Measurements from ENCODE around the gene MRGPRD. TPM values are rescaled to one million over a fixed set of nuclear protein-coding genes. Genes with fewer than 3 reads are reported as not detected.

MRGPRD gene
- total RNA-seq, 1 experiment from 2014 or later, result not detected

GRCh38 chr11:69011624-69012091 lies 30.9 kb upstream of the MRGPRD start (continued):
- TF ChIP-seq, protein P1, sequence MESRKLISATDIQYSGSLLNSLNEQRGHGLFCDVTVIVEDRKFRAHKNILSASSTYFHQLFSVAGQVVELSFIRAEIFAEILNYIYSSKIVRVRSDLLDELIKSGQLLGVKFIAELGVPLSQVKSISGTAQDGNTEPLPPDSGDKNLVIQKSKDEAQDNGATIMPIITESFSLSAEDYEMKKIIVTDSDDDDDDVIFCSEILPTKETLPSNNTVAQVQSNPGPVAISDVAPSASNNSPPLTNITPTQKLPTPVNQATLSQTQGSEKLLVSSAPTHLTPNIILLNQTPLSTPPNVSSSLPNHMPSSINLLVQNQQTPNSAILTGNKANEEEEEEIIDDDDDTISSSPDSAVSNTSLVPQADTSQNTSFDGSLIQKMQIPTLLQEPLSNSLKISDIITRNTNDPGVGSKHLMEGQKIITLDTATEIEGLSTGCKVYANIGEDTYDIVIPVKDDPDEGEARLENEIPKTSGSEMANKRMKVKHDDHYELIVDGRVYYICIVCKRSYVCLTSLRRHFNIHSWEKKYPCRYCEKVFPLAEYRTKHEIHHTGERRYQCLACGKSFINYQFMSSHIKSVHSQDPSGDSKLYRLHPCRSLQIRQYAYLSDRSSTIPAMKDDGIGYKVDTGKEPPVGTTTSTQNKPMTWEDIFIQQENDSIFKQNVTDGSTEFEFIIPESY (IDR thresholded peaks at IDR 0.05; ENCODE audit: extremely low read depth, insufficient replicate concordance, low read length), result no peak
- TF ChIP-seq SP1 (IDR thresholded peaks at IDR 0.05; ENCODE audit: low read depth), result no peak
- TF ChIP-seq, protein P2, sequence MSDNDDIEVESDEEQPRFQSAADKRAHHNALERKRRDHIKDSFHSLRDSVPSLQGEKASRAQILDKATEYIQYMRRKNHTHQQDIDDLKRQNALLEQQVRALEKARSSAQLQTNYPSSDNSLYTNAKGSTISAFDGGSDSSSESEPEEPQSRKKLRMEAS (IDR thresholded peaks at IDR 0.05), result no peak
- TF ChIP-seq YY1 (IDR thresholded peaks at IDR 0.05; ENCODE audit: extremely low read depth, insufficient replicate concordance, low read depth, low read length), result no peak
- TF ChIP-seq POLR2A (IDR thresholded peaks at IDR 0.05; ENCODE audit: borderline replicate concordance, extremely low read depth, insufficient read depth, insufficient read length), result no peak

- no peaks in the 10 kb centered on the region for H4K20me1 ChIP-seq (ENCODE audit: insufficient read depth)
- H3K27ac ChIP-seq (ENCODE audit: low read depth, low read length), result peak overlapping the region; percentile 66
- H3K4me2 ChIP-seq (ENCODE audit: low read length), result peak overlapping the region; percentile 78
- POLR2A ChIA-PET, result interaction anchor here (1.4 to 2.1 kb wide), 2 partner anchors 24 to 33 kb away, joined by 5 to 8 read pairs; no protein-coding TSS in a partner anchor
- no peak overlapping the region for H2AFZ ChIP-seq (ENCODE audit: low read depth, low read length, poor library complexity, severe bottlenecking)
- H3K79me2 ChIP-seq (ENCODE audit: insufficient read depth, low read length), result no peaks in the 10 kb centered on the region
- DNase-seq (ENCODE audit: low read depth, low spot score) (peak; percentile 47), ATAC-seq (peak; percentile 83)
- no TSS peak for BruUV-seq (replicated peaks)
- RAD21 ChIA-PET (ENCODE audit: low non-redundant PET in 1 of 2, low total read pairs in 2 of 2, uncharacterized antibody in 2 of 2, unreplicated experiment in 2 of 2), result no interaction called here
- H3K36me3 ChIP-seq (ENCODE audit: control insufficient read depth in 1 of 2, insufficient read depth in 2 of 2, low read length in 2 of 2), result no peaks in the 10 kb centered on the region
- intact Hi-C loops (cut with micrococcal nuclease), result no loop called here
- no peaks in the 10 kb centered on the region for H3K9me3 ChIP-seq (ENCODE audit: control insufficient read depth in 1 of 2, insufficient read depth in 1 of 2, low read depth in 1 of 2, low read length in 2 of 2)
- H3K4me1 ChIP-seq (ENCODE audit: control insufficient read depth in 1 of 2, insufficient read depth in 2 of 2, low read length in 2 of 2), result peaks cover 38 to 50% of the 10 kb centered on the region in 2 experiments
- H3K4me3 ChIP-seq (replicated peaks in 1 of 2; ENCODE audit: low read depth in 1 of 2, low read length in 2 of 2), result peak overlapping the region; percentile 39 to 54
- no peaks in the 10 kb centered on the region for H3K27me3 ChIP-seq (ENCODE audit: insufficient read depth, low read length)
- H3K9me2 ChIP-seq (ENCODE audit: insufficient read depth), result no peaks in the 10 kb centered on the region
- CTCF ChIA-PET, result interaction anchor here (1.2 to 1.4 kb wide), 3 partner anchors 10 to 55 kb away, joined by 5 to 6 read pairs (median 5); no protein-coding TSS in a partner anchor
- peak overlapping the region; percentile 69 for H3K9ac ChIP-seq (ENCODE audit: low read length)
- TF ChIP-seq EGR1 (IDR thresholded peaks at IDR 0.05; ENCODE audit: low read depth) (no peak), ATF3 (IDR thresholded peaks at IDR 0.05) (no peak), SP1 (IDR thresholded peaks at IDR 0.05; ENCODE audit: low read depth) (peak; percentile 83), EZH2phosphoT487 (IDR thresholded peaks at IDR 0.05; ENCODE audit: borderline replicate concordance) (no peak), JUND (IDR thresholded peaks at IDR 0.05) (no peak), CEBPB (IDR thresholded peaks at IDR 0.05; ENCODE audit: low read depth) (no peak), ZFX (IDR thresholded peaks at IDR 0.05) (0 out of 2 replicates have a peak, but pooled peaks have one; percentile 12), EZH2 (IDR thresholded peaks at IDR 0.05) (no peak), SIN3A (IDR thresholded peaks at IDR 0.05; ENCODE audit: low read depth) (no peak), TCF7L2 (IDR thresholded peaks at IDR 0.05; ENCODE audit: borderline replicate concordance, extremely low read depth, insufficient read depth, insufficient read length) (no peak), POLR2AphosphoS5 (IDR thresholded peaks at IDR 0.05; ENCODE audit: low read depth, low read length) (peak; percentile 71), ZNF274 (IDR thresholded peaks at IDR 0.05; ENCODE audit: low read depth, low read length) (no peak), CTCF (IDR thresholded peaks at IDR 0.05 in 2 of 3, conservative IDR thresholded peaks at IDR 0.05 in 1 of 3; ENCODE audit: borderline replicate concordance in 1 of 3, insufficient read depth in 1 of 3, low read depth in 2 of 3, low read length in 2 of 3) (no peak)
- TF ChIP-seq, protein P1 (IDR thresholded peaks at IDR 0.05; ENCODE audit: extremely low read depth, insufficient replicate concordance, low read length), result no peak
- TF ChIP-seq, protein P2 (IDR thresholded peaks at IDR 0.05), result peak; percentile 93
Measured at GRCh38 chr11:69010964-69011623, 30.3 kb upstream of the MRGPRD start.

Data from HCT116 (cell line).